Sigmoid colon (tissue), 7 donors: ENCODE measurements around the gene DNAH14. TPM values are rescaled to one million over a fixed set of nuclear protein-coding genes. Genes with fewer than 3 reads are reported as not detected.

Source experiments
- DNase-seq: peaks from one replicate; pipeline ENCODE4 v3.0.0-alpha.2; 2019
- H3K27ac ChIP-seq, 4 donors: fragments of 200-600 bp; sonication (generic); one replicate each; pipeline ENCODE4 v1.5.1; 2016 to 2019; ENCODE audit warnings: mild to moderate bottlenecking in 1 of 4
- H3K27me3 ChIP-seq, 3 donors: fragments of 200-600 bp; sonication (generic); one replicate each; pipeline ENCODE4 v1.5.1; 2019; ENCODE audit warnings: mild to moderate bottlenecking in 1 of 3
- H3K36me3 ChIP-seq, 4 donors: fragments of 200-600 bp; sonication (generic); one replicate each; pipeline ENCODE4 v1.5.1; 2016 to 2019
- H3K4me1 ChIP-seq, 4 donors: fragments of 200-600 bp; sonication (generic); one replicate each; pipeline ENCODE4 v1.5.1; 2017 to 2019
- H3K4me3 ChIP-seq, 4 donors: fragments of 200-600 bp; sonication (generic); one replicate each; pipeline ENCODE4 v1.5.1; 2017 to 2019; ENCODE audit warnings: mild to moderate bottlenecking in 2 of 4, moderate library complexity in 1 of 4
- H3K9me3 ChIP-seq, 4 donors: fragments of 200-600 bp in 3 of 4; sonication (generic) in 3 of 4; one replicate each; pipeline versions ENCODE4 v1.5.1 to v1.6.1; 2013 to 2019
- CTCF ChIP-seq, 4 experiments: fragments of 450-650 bp in 3 of 4; fragments of 200-600 bp in 1 of 4; IDR thresholded peaks; one replicate each; pipeline ENCODE4 v1.5.1; 2016 to 2019; ENCODE audit warnings: antibody characterized with exemption in 4 of 4, mild to moderate bottlenecking in 3 of 4, moderate library complexity in 2 of 4
- EP300 ChIP-seq, 4 donors: sonication (generic); formaldehyde crosslinking; IDR thresholded peaks; one replicate each; pipeline ENCODE4 v1.6.1; 2017; ENCODE audit warnings: antibody characterized with exemption in 4 of 4
- POLR2A ChIP-seq, 2 donors: fragments of 450-650 bp; IDR thresholded peaks; one replicate each; pipeline ENCODE4 v1.6.1; 2016; ENCODE audit warnings: antibody characterized with exemption in 2 of 2, mild to moderate bottlenecking in 2 of 2, moderate library complexity in 2 of 2
- POLR2AphosphoS5 ChIP-seq, 4 donors: sonication (generic); formaldehyde crosslinking; IDR thresholded peaks; one replicate each; pipeline ENCODE4 v1.6.1; 2017; ENCODE audit warnings: antibody characterized with exemption in 4 of 4
- WGBS, 2 donors: extraction: QIAGEN DNeasy Blood & Tissue Kit; methylation state at CpG; one replicate each; pipeline ENCODE4 v1.1.7; 2013; 5-methylcytosine and 5-hydroxymethylcytosine counted together
- intact Hi-C: fragments of 100-400 bp; cut with DNase I; formaldehyde crosslinking; loops from one replicate; pipeline ENCODE4 v1.15.1; 2023
- polyA plus RNA-seq, 3 donors: library from polyadenylated mRNA; stranded (reverse); fragments of 200-250 nt; gene quantifications; one replicate each; pipeline ENCODE4 v1.2.3, GENCODE V29; 2013
- total RNA-seq, 4 donors: library from RNA; depleted of rRNA; stranded (reverse); fragments of >200 nt; gene quantifications; one replicate each; pipeline ENCODE4 v1.1.0, GENCODE V29; 2016
- donor health status: healthy with polysubstance abuse.
- donor health status: Bipolar disorder and iron deficiency.
- donor health status: healthy.

DNAH14 gene
- total and polyA plus RNA-seq, 7 donors: 2.4 to 9.7 (median 3.3) TPM

GRCh38 chr1:225428068-225428880 is 498.8 kb downstream of the DNAH14 start:
- TF ChIP-seq POLR2AphosphoS5 (IDR thresholded peaks at IDR 0.05): peak; percentile 89 to 93 (median 92)
- peak; percentile 83 to 86 for TF ChIP-seq POLR2A (IDR thresholded peaks at IDR 0.05)
- peak in 1 of 4 donors; percentile 2 for TF ChIP-seq EP300 (IDR thresholded peaks at IDR 0.05)
- TF ChIP-seq CTCF (IDR thresholded peaks at IDR 0.05): no peak
- H3K9me3 ChIP-seq: no peaks in the 10 kb centered on the region
- DNase-seq: peak; percentile 97
- H3K36me3 ChIP-seq: no peaks in the 10 kb centered on the region
- peaks cover 0 to 40% (median 32%) of the 10 kb centered on the region in 4 donors for H3K4me1 ChIP-seq
- H3K27me3 ChIP-seq: no peaks in the 10 kb centered on the region
- intact Hi-C loops: loop anchor here (5.0 to 10.0 kb wide), 3 partner anchors 494 to 637 kb away; partner anchors contain the start of genes H3-3A, PYCR2 and SDE2
- 0% methylated on average over 81 of the region's 81 CpGs for WGBS, 2 donors
- H3K4me3 ChIP-seq: peak overlapping the region; percentile 89 to 100 (median 94)
- peak overlapping the region; percentile 95 to 100 (median 98) for H3K27ac ChIP-seq

GRCh38 chr1:225428881-225429455 is 499.5 kb downstream of the DNAH14 start:
- intact Hi-C loops: loop anchor here (5.0 to 10.0 kb wide), 3 partner anchors 493 to 636 kb away; partner anchors contain the start of genes H3-3A, PYCR2 and SDE2
- Histone ChIP-seq H3K4me3 (peak overlapping the region; percentile 66 to 100 (median 92)), H3K27ac (peak overlapping the region; percentile 95 to 100 (median 98)), H3K27me3 (no peaks in the 10 kb centered on the region), H3K4me1 (peaks cover 0 to 40% (median 25%) of the 10 kb centered on the region in 4 donors), H3K36me3 (no peaks in the 10 kb centered on the region), H3K9me3 (no peaks in the 10 kb centered on the region)
- 12 to 15% methylated on average over 7 of the region's 7 CpGs for WGBS, 2 donors
- TF ChIP-seq EP300 (IDR thresholded peaks at IDR 0.05) (no peak), POLR2AphosphoS5 (IDR thresholded peaks at IDR 0.05) (no peak), POLR2A (IDR thresholded peaks at IDR 0.05) (no peak), CTCF (IDR thresholded peaks at IDR 0.05) (no peak)
- DNase-seq: no peak

GRCh38 chr1:225430301-225430700 is 500.8 kb downstream of the DNAH14 start:
- intact Hi-C loops: no loop called here
- DNase-seq: peak; percentile 29
- Histone ChIP-seq H3K36me3 (no peaks in the 10 kb centered on the region), H3K27ac (peak overlapping the region in 3 of 4 donors; percentile 95 to 100 (median 99)), H3K27me3 (no peaks in the 10 kb centered on the region), H3K9me3 (no peaks in the 10 kb centered on the region), H3K4me1 (peaks cover 0 to 26% (median 12%) of the 10 kb centered on the region in 4 donors), H3K4me3 (no peak overlapping the region)
- 91 to 95% methylated on average over 7 of the region's 7 CpGs for WGBS, 2 donors
- no peak for TF ChIP-seq POLR2AphosphoS5 (IDR thresholded peaks at IDR 0.05)
- TF ChIP-seq CTCF (IDR thresholded peaks at IDR 0.05): no peak
- TF ChIP-seq EP300 (IDR thresholded peaks at IDR 0.05): no peak
- no peak for TF ChIP-seq POLR2A (IDR thresholded peaks at IDR 0.05)

- Histone ChIP-seq H3K4me3 (no peak overlapping the region), H3K4me1 (peaks cover 0 to 17% (median 7%) of the 10 kb centered on the region in 4 donors), H3K9me3 (no peaks in the 10 kb centered on the region), H3K27ac (peak overlapping the region in 2 of 4 donors; percentile 23 to 100), H3K27me3 (no peaks in the 10 kb centered on the region), H3K36me3 (no peaks in the 10 kb centered on the region)
- TF ChIP-seq POLR2AphosphoS5 (IDR thresholded peaks at IDR 0.05) (no peak), POLR2A (IDR thresholded peaks at IDR 0.05) (no peak), CTCF (IDR thresholded peaks at IDR 0.05) (no peak), EP300 (IDR thresholded peaks at IDR 0.05) (no peak)
- peak; percentile 65 for DNase-seq
- WGBS, 2 donors: 94 to 95% methylated on average over 36 of the region's 36 CpGs
- intact Hi-C loops: no loop called here
These were observed 501.8 kb downstream of the DNAH14 start for GRCh38 chr1:225431081-225431863.
